ENCODE results near the gene ODR4. TPM values are rescaled to one million over a fixed set of nuclear protein-coding genes. Genes with fewer than 3 reads are reported as not detected.
"Not testable (repeated sequence)": the region's sequence is repeated elsewhere in the genome, so short reads cannot be mapped to it uniquely, and the experiment has no call there.

Gene ODR4
- total RNA-seq, 1 experiment from 2014 or later: 19.6 TPM

DNA sequence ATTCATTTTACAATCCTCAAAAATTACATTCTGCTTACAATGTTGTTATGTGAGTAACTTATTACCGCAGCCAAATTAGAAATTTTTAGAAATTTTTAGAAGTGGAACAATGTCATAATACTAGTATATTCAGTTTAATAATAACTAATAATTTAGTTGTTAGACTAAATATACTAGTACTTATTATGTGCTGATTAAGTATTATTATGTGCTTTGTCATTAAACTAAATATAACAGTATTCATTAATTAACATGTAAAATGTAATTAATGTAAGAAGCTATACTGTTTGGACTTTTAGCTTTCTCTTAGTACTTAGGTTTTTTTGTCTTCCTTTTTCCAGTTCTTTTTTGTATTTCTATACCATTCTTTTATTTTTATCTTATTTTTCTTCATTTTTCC lies 15.3 kb downstream of the ODR4 start:
- Histone ChIP-seq H3K4me3 (no peak overlapping the region), H3K79me2 (ENCODE audit: low read depth) (no peaks in the 10 kb centered on the region), H3K4me2 (no peak overlapping the region), H3F3A (ENCODE audit: insufficient read depth, low read depth) (no peaks in the 10 kb centered on the region), H3K4me1 (replicated peaks; ENCODE audit: insufficient read depth) (no peaks in the 10 kb centered on the region), H3K36me3 (ENCODE audit: low read depth) (peaks cover 50% of the 10 kb centered on the region), H2AFZ (no peak overlapping the region), H3K27me3 (ENCODE audit: insufficient read depth, low read depth) (no peaks in the 10 kb centered on the region), H3K27ac (no peak overlapping the region), H4K20me1 (ENCODE audit: insufficient read depth) (no peaks in the 10 kb centered on the region), H3K9me2 (ENCODE audit: insufficient read depth) (no peaks in the 10 kb centered on the region), H3K9me3 (ENCODE audit: insufficient read depth, low read depth) (no peaks in the 10 kb centered on the region)
- BruUV-seq (replicated peaks): no TSS peak
- intact Hi-C loops (cut with micrococcal nuclease; ENCODE audit: unreplicated experiment): no loop called here
- no peak for DNase-seq
- POLR2A ChIA-PET (ENCODE audit: unreplicated experiment): no interaction called here
- TF ChIP-seq EZH2 (IDR thresholded peaks at IDR 0.05; ENCODE audit: low read depth): no peak
- TF ChIP-seq CTCF (conservative IDR thresholded peaks at IDR 0.05): no peak
- CTCF ChIA-PET: no interaction called here

DNA sequence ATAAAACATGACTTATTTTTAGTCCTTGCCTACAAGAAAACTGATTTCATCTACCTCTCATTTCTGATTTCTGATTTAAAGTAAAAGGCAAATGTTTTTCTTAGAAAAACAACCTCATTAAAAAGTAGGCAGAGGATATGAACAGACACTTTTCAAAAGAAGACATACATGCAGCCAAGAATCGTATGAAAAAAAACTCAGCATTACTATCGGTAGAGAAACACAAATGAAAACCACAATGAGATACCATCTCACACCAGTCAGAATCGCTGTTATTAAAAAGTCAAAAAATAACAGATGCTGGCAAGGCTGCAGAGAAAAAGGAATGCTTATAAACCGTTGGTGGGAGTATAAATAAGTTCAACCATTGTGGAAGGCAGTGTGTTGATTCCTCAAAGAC lies 16.2 kb downstream of the ODR4 start:
- BruUV-seq (replicated peaks): no TSS peak
- CTCF ChIA-PET: no interaction called here
- intact Hi-C loops (cut with micrococcal nuclease; ENCODE audit: unreplicated experiment): no loop called here

DNA sequence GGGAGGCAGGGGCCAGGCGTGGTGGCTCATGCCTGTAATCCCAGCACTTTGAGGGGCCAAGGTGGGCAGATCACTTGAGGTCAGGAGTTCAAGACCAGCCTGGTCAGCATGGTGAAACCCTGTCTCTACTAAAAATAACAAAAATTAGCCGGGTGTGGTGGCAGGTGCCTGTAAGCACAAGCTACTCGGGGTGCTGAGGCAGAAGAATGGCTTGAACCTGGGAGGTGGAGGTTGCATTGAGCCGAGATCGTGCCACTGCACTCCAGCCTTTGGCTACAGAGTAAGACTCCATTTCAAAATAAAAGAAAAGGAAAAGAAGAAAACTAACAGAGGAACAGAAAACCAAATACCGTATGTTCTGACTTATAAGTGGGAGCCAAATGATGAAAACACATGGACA lies 17.1 kb downstream of the ODR4 start:
- H3K9me2 ChIP-seq (ENCODE audit: insufficient read depth); H2AFZ ChIP-seq; H3F3A ChIP-seq (ENCODE audit: insufficient read depth, low read depth); H3K79me2 ChIP-seq (ENCODE audit: low read depth); CTCF ChIA-PET; H3K27ac ChIP-seq; intact Hi-C loops (cut with micrococcal nuclease; ENCODE audit: unreplicated experiment); H3K4me3 ChIP-seq; H3K4me1 ChIP-seq (replicated peaks; ENCODE audit: insufficient read depth); DNase-seq; POLR2A ChIA-PET (ENCODE audit: unreplicated experiment); BruUV-seq (replicated peaks); H3K9me3 ChIP-seq (ENCODE audit: insufficient read depth, low read depth); H3K4me2 ChIP-seq; H4K20me1 ChIP-seq (ENCODE audit: insufficient read depth); H3K27me3 ChIP-seq (ENCODE audit: insufficient read depth, low read depth): not testable (repeated sequence)
- H3K36me3 ChIP-seq (ENCODE audit: low read depth): peaks cover 40% of the 10 kb centered on the region

More for the DNA sequence above, 16.2 kb downstream of the ODR4 start:
- no peak overlapping the region for H3K27ac ChIP-seq
- no peaks in the 10 kb centered on the region for H4K20me1 ChIP-seq (ENCODE audit: insufficient read depth)
- H3K27me3 ChIP-seq (ENCODE audit: insufficient read depth, low read depth): no peaks in the 10 kb centered on the region
- H3K36me3 ChIP-seq (ENCODE audit: low read depth): peaks cover 47% of the 10 kb centered on the region
- no peak overlapping the region for H3K4me2 ChIP-seq
- H3F3A ChIP-seq (ENCODE audit: insufficient read depth, low read depth): no peaks in the 10 kb centered on the region
- no peak for TF ChIP-seq EZH2 (IDR thresholded peaks at IDR 0.05; ENCODE audit: low read depth)
- no peak for TF ChIP-seq CTCF (conservative IDR thresholded peaks at IDR 0.05)
- no peak overlapping the region for H3K4me3 ChIP-seq
- DNase-seq: no peak
- H3K79me2 ChIP-seq (ENCODE audit: low read depth): no peaks in the 10 kb centered on the region
- no peaks in the 10 kb centered on the region for H3K9me3 ChIP-seq (ENCODE audit: insufficient read depth, low read depth)
- no peak overlapping the region for H2AFZ ChIP-seq
- H3K9me2 ChIP-seq (ENCODE audit: insufficient read depth): no peaks in the 10 kb centered on the region
- H3K4me1 ChIP-seq (replicated peaks; ENCODE audit: insufficient read depth): no peaks in the 10 kb centered on the region
- POLR2A ChIA-PET (ENCODE audit: unreplicated experiment): no interaction called here

DNA sequence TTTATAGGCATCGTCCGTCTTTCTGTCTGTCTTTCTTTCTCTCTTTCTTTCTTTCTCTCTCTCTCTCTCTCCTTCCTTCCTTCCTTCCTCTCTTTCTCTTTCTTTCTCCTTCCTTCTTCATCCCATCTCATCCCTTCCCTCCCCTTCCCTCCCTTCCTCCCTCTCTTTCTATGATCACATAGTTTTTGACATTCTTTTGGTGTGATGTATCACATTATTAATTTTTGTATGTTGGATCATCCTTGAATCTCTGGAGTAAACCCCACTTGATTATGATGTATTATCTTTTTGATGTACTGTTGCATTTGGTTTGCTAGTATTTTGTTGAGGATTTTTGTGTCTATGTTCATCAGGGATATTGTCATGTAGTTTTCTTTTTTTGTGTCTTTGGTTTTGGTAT lies 25.8 kb downstream of the ODR4 start:
- H3K79me2 ChIP-seq (ENCODE audit: low read depth); CTCF ChIA-PET; H2AFZ ChIP-seq; BruUV-seq (replicated peaks); H3K4me1 ChIP-seq (replicated peaks; ENCODE audit: insufficient read depth); H3K27ac ChIP-seq; DNase-seq; POLR2A ChIA-PET (ENCODE audit: unreplicated experiment); H3K9me2 ChIP-seq (ENCODE audit: insufficient read depth); H3F3A ChIP-seq (ENCODE audit: insufficient read depth, low read depth); H3K4me3 ChIP-seq; H3K4me2 ChIP-seq; H3K9me3 ChIP-seq (ENCODE audit: insufficient read depth, low read depth); H4K20me1 ChIP-seq (ENCODE audit: insufficient read depth); H3K27me3 ChIP-seq (ENCODE audit: insufficient read depth, low read depth): not testable (repeated sequence)
- peaks cover 15% of the 10 kb centered on the region for H3K36me3 ChIP-seq (ENCODE audit: low read depth)
- intact Hi-C loops (cut with micrococcal nuclease; ENCODE audit: unreplicated experiment): loop anchor here (10.0 kb wide), 1 partner anchor 283 kb away; the partner anchor contains the start of gene PTGS2
